Endothelial cell of umbilical vein (primary cell): ENCODE data around the gene SH3PXD2A.
"Not testable (repeated sequence)": the region's sequence is repeated elsewhere in the genome, so short reads cannot be mapped to it uniquely, and the experiment has no call there.

ENCODE experiments used
- CTCF ChIP-seq, 2 donors: IDR thresholded peaks; 1 replicate in 1 of 2; 2 replicates in 1 of 2; pipeline ENCODE4 v1.5.1; 2011; ENCODE audit warnings: low read length in 2 of 2, mild to moderate bottlenecking in 2 of 2, moderate library complexity in 2 of 2, control low read depth in 1 of 2, inconsistent platforms in 1 of 2, low read depth in 1 of 2; ENCODE audit not compliant: insufficient read depth in 1 of 2; ENCODE audit errors: extremely low read depth in 1 of 2
- EZH2 ChIP-seq: IDR thresholded peaks from 2 replicates; pipeline ENCODE4 v1.6.1; 2012; ENCODE audit warnings: borderline replicate concordance, low read depth, mild to moderate bottlenecking, moderate library complexity, low read length, inconsistent platforms; ENCODE audit not compliant: severe bottlenecking
- FOS ChIP-seq: IDR thresholded peaks from 2 replicates; pipeline ENCODE4 v1.6.1; 2011; ENCODE audit warnings: mild to moderate bottlenecking, low read length, moderate library complexity, borderline replicate concordance; ENCODE audit not compliant: insufficient read depth
- GATA2 ChIP-seq: IDR thresholded peaks from 2 replicates; pipeline ENCODE4 v1.7.0; 2011; ENCODE audit warnings: low read depth, mild to moderate bottlenecking, moderate library complexity, mixed read lengths, low read length; ENCODE audit not compliant: insufficient read length, insufficient read depth
- JUN ChIP-seq: IDR thresholded peaks from 2 replicates; pipeline ENCODE4 v1.6.1; 2011; ENCODE audit warnings: borderline replicate concordance, low read depth; ENCODE audit not compliant: insufficient read length, insufficient read depth
- MAX ChIP-seq: IDR thresholded peaks from 2 replicates; pipeline ENCODE4 v1.6.1; 2011; ENCODE audit not compliant: insufficient read depth, insufficient read length
- MYC ChIP-seq: IDR thresholded peaks from one replicate; pipeline ENCODE4 v1.6.1; 2011; ENCODE audit warnings: mild to moderate bottlenecking, low read depth, low read length
- POLR2A ChIP-seq: IDR thresholded peaks from 2 replicates; pipeline ENCODE4 v1.6.1; 2012; ENCODE audit warnings: low read depth, mild to moderate bottlenecking, control low read depth, low read length
- POLR2AphosphoS5 ChIP-seq: IDR thresholded peaks from 2 replicates; pipeline ENCODE4 v1.6.1; 2012; ENCODE audit warnings: low read depth, mild to moderate bottlenecking, control low read depth, low read length, moderate library complexity; ENCODE audit not compliant: insufficient read depth

GRCh38 chr10:103845346-103845745, 10.0 kb downstream of the SH3PXD2A start:
- TF ChIP-seq CTCF (IDR thresholded peaks at IDR 0.05; ENCODE audit: extremely low read depth in 1 of 2, insufficient read depth in 1 of 2, low read depth in 1 of 2, low read length in 2 of 2); MAX; POLR2A; POLR2AphosphoS5; MYC; JUN; EZH2; FOS; GATA2: not testable (repeated sequence)
